Measurements from ENCODE around the gene PRM1.

- TF ChIP-seq CTCF (conservative IDR thresholded peaks at IDR 0.05; ENCODE audit: low read depth, low read length), result no peak
- TF ChIP-seq CHD1 (IDR thresholded peaks at IDR 0.05; ENCODE audit: low read depth, low read length), result no peak
- no peak for TF ChIP-seq MXI1 (IDR thresholded peaks at IDR 0.05; ENCODE audit: borderline replicate concordance, low read depth, low read length)
- TF ChIP-seq RFX5 (IDR thresholded peaks at IDR 0.05; ENCODE audit: low read depth, low read length), result no peak
- no peak for TF ChIP-seq USF2 (IDR thresholded peaks at IDR 0.05; ENCODE audit: low read depth, low read length)
- no peak for TF ChIP-seq POLR2A (IDR thresholded peaks at IDR 0.05; ENCODE audit: low read depth, low read length)
Observed at GRCh38 chr16:11233727-11234376, 47.3 kb downstream of the PRM1 start.
